Measurements from ENCODE around the gene CNOT11.
"Not testable (repeated sequence)": the region's sequence is repeated elsewhere in the genome, so short reads cannot be mapped to it uniquely, and the experiment has no call there.

The CNOT11 gene

GRCh38 chr2:101232770-101233169 lies 19.9 kb upstream of the CNOT11 start:
- H3K4me1 ChIP-seq (ENCODE audit: insufficient read depth, low read length, severe bottlenecking), result no peaks in the 10 kb centered on the region
- TF ChIP-seq CTCF (IDR thresholded peaks at IDR 0.05; ENCODE audit: low read length), result no peak
- no peak overlapping the region for H3K4me3 ChIP-seq (ENCODE audit: low read depth, low read length, poor library complexity, severe bottlenecking)
- H3K4me2 ChIP-seq (ENCODE audit: low read length), result no peak overlapping the region
- H3K9me3 ChIP-seq (ENCODE audit: low read length), result no peaks in the 10 kb centered on the region
- no peaks in the 10 kb centered on the region for H3F3A ChIP-seq (ENCODE audit: insufficient read depth, low read length)
- no peaks in the 10 kb centered on the region for H3K79me2 ChIP-seq (ENCODE audit: insufficient read depth, low read length)
- H3K9ac ChIP-seq (ENCODE audit: low read length), result no peak overlapping the region
- no peaks in the 10 kb centered on the region for H4K20me1 ChIP-seq (ENCODE audit: insufficient read depth, low read length)
- no peaks in the 10 kb centered on the region for H3K36me3 ChIP-seq (ENCODE audit: insufficient read depth, low read length)
- no peak overlapping the region for H2AFZ ChIP-seq (ENCODE audit: low read length)
- H3K9me2 ChIP-seq (ENCODE audit: low read depth, low read length), result no peaks in the 10 kb centered on the region
- H3K27me3 ChIP-seq (ENCODE audit: insufficient read depth, low read length), result no peaks in the 10 kb centered on the region
- H3K27ac ChIP-seq (ENCODE audit: low read depth, low read length, poor library complexity, severe bottlenecking), result no peak overlapping the region

- H3K79me2 ChIP-seq (ENCODE audit: insufficient read depth, low read length), result no peaks in the 10 kb centered on the region
- no peak overlapping the region for H3K4me2 ChIP-seq (ENCODE audit: low read length)
- no peaks in the 10 kb centered on the region for H4K20me1 ChIP-seq (ENCODE audit: insufficient read depth, low read length)
- H3K4me1 ChIP-seq (ENCODE audit: insufficient read depth, low read length, severe bottlenecking), result no peaks in the 10 kb centered on the region
- no peaks in the 10 kb centered on the region for H3K9me3 ChIP-seq (ENCODE audit: low read length)
- H3K9ac ChIP-seq (ENCODE audit: low read length), result no peak overlapping the region
- no peaks in the 10 kb centered on the region for H3K36me3 ChIP-seq (ENCODE audit: insufficient read depth, low read length)
- TF ChIP-seq EZH2 (IDR thresholded peaks at IDR 0.05; ENCODE audit: borderline replicate concordance, low read length) (no peak), CTCF (IDR thresholded peaks at IDR 0.05; ENCODE audit: low read length) (no peak)
- no peaks in the 10 kb centered on the region for H3K9me2 ChIP-seq (ENCODE audit: low read depth, low read length)
- no peaks in the 10 kb centered on the region for H3K27me3 ChIP-seq (ENCODE audit: insufficient read depth, low read length)
- no peak overlapping the region for H3K27ac ChIP-seq (ENCODE audit: low read depth, low read length, poor library complexity, severe bottlenecking)
- H3K4me3 ChIP-seq (ENCODE audit: low read depth, low read length, poor library complexity, severe bottlenecking), result no peak overlapping the region
- no peaks in the 10 kb centered on the region for H3F3A ChIP-seq (ENCODE audit: insufficient read depth, low read length)
- H2AFZ ChIP-seq (ENCODE audit: low read length), result no peak overlapping the region
Measured at GRCh38 chr2:101234169-101234938, 18.3 kb upstream of the CNOT11 start.

DNA sequence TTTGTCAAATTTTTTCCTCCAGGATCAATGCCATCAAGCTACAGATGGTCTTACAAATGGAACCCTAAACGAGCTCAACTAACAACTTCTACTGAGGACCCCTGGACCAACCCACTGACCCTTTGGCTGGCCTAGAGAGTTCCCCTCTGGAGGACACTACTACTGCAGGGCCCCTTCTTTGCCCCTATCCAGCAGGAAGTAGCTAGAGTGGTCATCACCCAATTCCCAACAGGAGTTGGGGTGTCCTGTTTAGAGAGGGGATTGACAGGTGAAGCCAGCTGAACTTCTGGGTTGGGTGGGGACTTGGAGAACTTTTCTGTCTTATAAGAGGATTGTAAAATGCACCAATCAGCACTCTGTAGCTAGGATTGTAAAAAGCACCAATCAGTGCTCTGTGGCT lies 16.7 kb upstream of the CNOT11 start:
- H3K36me3 ChIP-seq (ENCODE audit: insufficient read depth, low read length); H3K9me2 ChIP-seq (ENCODE audit: low read depth, low read length): not testable (repeated sequence)

DNA sequence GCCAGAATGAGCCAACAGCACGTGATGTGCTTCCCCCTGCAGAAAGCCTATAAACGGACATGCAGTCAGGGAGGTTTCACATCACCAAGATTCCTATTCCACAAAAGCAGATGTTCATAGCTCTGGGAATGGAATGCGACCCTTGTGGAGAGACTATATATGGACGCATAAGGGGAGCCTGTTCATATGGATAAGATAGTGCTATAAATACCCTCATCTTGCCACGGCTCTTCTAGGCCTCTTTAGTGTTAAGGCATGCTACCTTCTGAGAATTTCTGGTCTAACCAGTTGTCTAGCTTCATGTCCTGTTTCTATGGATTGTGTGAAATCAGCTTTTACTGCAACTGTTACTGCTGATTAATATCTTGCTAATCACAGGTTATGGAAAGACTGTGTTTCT lies 14.7 kb upstream of the CNOT11 start:
- not testable (repeated sequence) for H3K27me3 ChIP-seq (ENCODE audit: insufficient read depth, low read length); H3K9ac ChIP-seq (ENCODE audit: low read length); H3K79me2 ChIP-seq (ENCODE audit: insufficient read depth, low read length); H3K4me3 ChIP-seq (ENCODE audit: low read depth, low read length, poor library complexity, severe bottlenecking); H4K20me1 ChIP-seq (ENCODE audit: insufficient read depth, low read length); H3K36me3 ChIP-seq (ENCODE audit: insufficient read depth, low read length); H3K9me2 ChIP-seq (ENCODE audit: low read depth, low read length); H3K4me2 ChIP-seq (ENCODE audit: low read length); H3K4me1 ChIP-seq (ENCODE audit: insufficient read depth, low read length, severe bottlenecking); H3F3A ChIP-seq (ENCODE audit: insufficient read depth, low read length); H3K9me3 ChIP-seq (ENCODE audit: low read length); H3K27ac ChIP-seq (ENCODE audit: low read depth, low read length, poor library complexity, severe bottlenecking); H2AFZ ChIP-seq (ENCODE audit: low read length)

More for the DNA sequence above, 16.7 kb upstream of the CNOT11 start:
- H3K79me2 ChIP-seq (ENCODE audit: insufficient read depth, low read length); H3K9ac ChIP-seq (ENCODE audit: low read length); H3K4me2 ChIP-seq (ENCODE audit: low read length); H3K27ac ChIP-seq (ENCODE audit: low read depth, low read length, poor library complexity, severe bottlenecking); H3K4me3 ChIP-seq (ENCODE audit: low read depth, low read length, poor library complexity, severe bottlenecking); H3K9me3 ChIP-seq (ENCODE audit: low read length); H4K20me1 ChIP-seq (ENCODE audit: insufficient read depth, low read length); H2AFZ ChIP-seq (ENCODE audit: low read length); H3F3A ChIP-seq (ENCODE audit: insufficient read depth, low read length); H3K4me1 ChIP-seq (ENCODE audit: insufficient read depth, low read length, severe bottlenecking); H3K27me3 ChIP-seq (ENCODE audit: insufficient read depth, low read length): not testable (repeated sequence)
